Calu3 (cell line): Measurements from ENCODE around the gene CCDC180. TPM values are rescaled to one million over a fixed set of nuclear protein-coding genes. Genes with fewer than 3 reads are reported as not detected.

ENCODE experiments used
- BruUV-seq: library from RNA; stranded (reverse); fragments of 400-500 nt; replicated peaks from 2 replicates; lab custom pipeline; 2021; lab: Mats Ljungman, UMichigan
- CTCF ChIA-PET: fragments of 300-600 bp; sonication (Branson Sonifier 250); formaldehyde crosslinking; loops from one replicate; lab custom pipeline; 2022; ENCODE audit warnings: antibody characterized with exemption; lab: Charles Lee
- DNase-seq: peaks from one replicate; pipeline ENCODE4 v3.0.0; 2022
- H3K27ac Mint-ChIP-seq: one replicate; pipeline ENCODE4 v1.8.0; 2022; ENCODE audit warnings: mixed read lengths; ENCODE audit not compliant: unreplicated experiment
- H3K27me3 Mint-ChIP-seq: one replicate; pipeline ENCODE4 v1.8.0; 2022; ENCODE audit warnings: mixed read lengths; ENCODE audit not compliant: unreplicated experiment
- H3K36me3 Mint-ChIP-seq: one replicate; pipeline ENCODE4 v1.8.0; 2022; ENCODE audit warnings: mild to moderate bottlenecking, moderate library complexity, mixed read lengths; ENCODE audit not compliant: insufficient read depth, unreplicated experiment
- H3K4me1 Mint-ChIP-seq: one replicate; pipeline ENCODE4 v1.8.0; 2022; ENCODE audit warnings: mild to moderate bottlenecking, low read depth, mixed read lengths; ENCODE audit not compliant: unreplicated experiment
- H3K4me3 Mint-ChIP-seq: one replicate; pipeline ENCODE4 v1.8.0; 2022; ENCODE audit warnings: mild to moderate bottlenecking, low read depth, moderate library complexity, mixed read lengths; ENCODE audit not compliant: unreplicated experiment
- H3K9me3 Mint-ChIP-seq: one replicate; pipeline ENCODE4 v1.8.0; 2022; ENCODE audit warnings: low read depth, mixed read lengths; ENCODE audit not compliant: unreplicated experiment
- intact Hi-C: fragments of 100-400 bp; cut with micrococcal nuclease; formaldehyde crosslinking; loops from one replicate; pipeline ENCODE4 v1.10.0; 2022; ENCODE audit not compliant: unreplicated experiment
- total RNA-seq: library from RNA; stranded (reverse); gene quantifications from 2 replicates; pipeline ENCODE4 v1.2.3, GENCODE V29; 2022
- TF ChIP-seq, protein P1 (sequence below): fragments of 200-600 bp; IDR thresholded peaks from one replicate; pipeline ENCODE4 v1.8.0; 2022; ENCODE audit warnings: antibody characterized with exemption; ENCODE audit not compliant: unreplicated experiment

Gene CCDC180
- total RNA-seq, 1 experiment from 2014 or later, result 3.0 TPM

DNA sequence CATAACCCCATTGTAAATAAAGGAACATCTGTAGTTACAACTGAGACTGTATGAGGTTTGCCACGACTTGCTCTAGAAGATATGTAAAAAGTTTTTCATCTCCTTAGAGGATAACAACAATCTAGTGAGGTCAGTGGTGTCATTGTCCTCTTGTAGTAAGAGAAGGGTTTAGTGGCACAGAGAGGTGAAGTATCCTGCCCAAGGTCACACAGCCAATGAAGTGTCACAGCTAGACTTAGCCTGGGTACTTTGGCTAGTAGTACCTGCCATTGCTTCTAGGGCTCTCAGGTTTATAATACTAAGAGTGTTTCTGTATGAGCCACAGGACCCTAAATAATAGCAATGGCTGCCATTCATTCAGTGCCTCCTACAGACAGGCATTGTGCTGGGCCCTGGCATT is 13.8 kb downstream of the CCDC180 start:
- Mint-ChIP-seq H3K27me3 (no peaks in the 10 kb centered on the region), H3K36me3 (no peaks in the 10 kb centered on the region), H3K4me3 (no peak overlapping the region), H3K9me3 (no peaks in the 10 kb centered on the region), H3K4me1 (no peaks in the 10 kb centered on the region), H3K27ac (no peak overlapping the region)
- intact Hi-C loops, result no loop called here
- BruUV-seq, result no TSS peak
- TF ChIP-seq, protein P1, sequence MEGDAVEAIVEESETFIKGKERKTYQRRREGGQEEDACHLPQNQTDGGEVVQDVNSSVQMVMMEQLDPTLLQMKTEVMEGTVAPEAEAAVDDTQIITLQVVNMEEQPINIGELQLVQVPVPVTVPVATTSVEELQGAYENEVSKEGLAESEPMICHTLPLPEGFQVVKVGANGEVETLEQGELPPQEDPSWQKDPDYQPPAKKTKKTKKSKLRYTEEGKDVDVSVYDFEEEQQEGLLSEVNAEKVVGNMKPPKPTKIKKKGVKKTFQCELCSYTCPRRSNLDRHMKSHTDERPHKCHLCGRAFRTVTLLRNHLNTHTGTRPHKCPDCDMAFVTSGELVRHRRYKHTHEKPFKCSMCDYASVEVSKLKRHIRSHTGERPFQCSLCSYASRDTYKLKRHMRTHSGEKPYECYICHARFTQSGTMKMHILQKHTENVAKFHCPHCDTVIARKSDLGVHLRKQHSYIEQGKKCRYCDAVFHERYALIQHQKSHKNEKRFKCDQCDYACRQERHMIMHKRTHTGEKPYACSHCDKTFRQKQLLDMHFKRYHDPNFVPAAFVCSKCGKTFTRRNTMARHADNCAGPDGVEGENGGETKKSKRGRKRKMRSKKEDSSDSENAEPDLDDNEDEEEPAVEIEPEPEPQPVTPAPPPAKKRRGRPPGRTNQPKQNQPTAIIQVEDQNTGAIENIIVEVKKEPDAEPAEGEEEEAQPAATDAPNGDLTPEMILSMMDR, result no peak
- CTCF ChIA-PET, result no interaction called here
- no peak for DNase-seq

DNA sequence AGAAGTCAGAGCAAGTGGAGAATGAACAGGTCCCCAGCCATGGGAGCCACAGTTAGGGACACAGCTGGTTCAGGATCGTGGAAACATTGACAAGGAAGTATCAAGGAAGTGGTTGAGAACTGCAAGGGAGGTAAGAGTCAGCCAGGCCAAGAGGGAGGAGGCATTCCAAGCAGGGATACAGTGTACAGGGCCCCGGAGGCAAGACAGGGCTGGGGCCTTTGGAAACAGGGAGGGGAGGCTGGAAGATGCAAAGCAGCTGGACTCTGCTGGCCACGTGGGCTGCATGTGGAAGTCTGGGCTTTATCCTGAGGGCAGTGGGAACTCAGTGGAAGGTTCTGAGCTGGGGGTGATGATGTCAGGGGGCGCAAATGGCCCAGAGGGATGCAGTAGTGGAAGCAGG is 14.2 kb downstream of the CCDC180 start:
- H3K27me3 Mint-ChIP-seq, result no peaks in the 10 kb centered on the region
- no TSS peak for BruUV-seq
- CTCF ChIA-PET, result interaction anchor here (1.0 kb wide), 1 partner anchor 34 kb away, joined by 3 read pairs; no protein-coding TSS in a partner anchor
- H3K9me3 Mint-ChIP-seq, result no peaks in the 10 kb centered on the region
- H3K4me1 Mint-ChIP-seq, result no peaks in the 10 kb centered on the region
- DNase-seq, result no peak
- H3K36me3 Mint-ChIP-seq, result no peaks in the 10 kb centered on the region
- TF ChIP-seq, protein P1, result no peak
- no peak overlapping the region for H3K4me3 Mint-ChIP-seq
- intact Hi-C loops, result no loop called here
- H3K27ac Mint-ChIP-seq, result no peak overlapping the region

DNA sequence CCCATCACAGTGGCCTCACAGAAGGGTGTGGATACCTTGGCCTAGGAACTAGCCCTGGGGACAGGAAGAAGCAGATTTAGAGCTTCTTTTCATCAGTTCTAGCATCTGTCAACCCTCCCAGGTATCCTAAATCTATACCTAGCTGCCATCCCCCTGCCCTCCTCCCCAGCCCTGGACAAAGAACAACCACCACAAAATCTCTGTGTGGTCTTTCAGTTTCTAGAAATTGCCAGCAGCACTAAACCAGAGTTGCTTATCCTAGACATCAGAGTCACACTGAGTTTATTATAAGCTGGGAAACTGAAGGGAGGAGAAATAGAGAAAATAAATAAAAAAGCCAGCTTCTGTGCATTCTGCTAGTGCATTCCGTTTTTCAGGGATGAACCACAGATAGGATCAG is 14.6 kb downstream of the CCDC180 start:
- Mint-ChIP-seq H3K27me3 (no peaks in the 10 kb centered on the region), H3K9me3 (no peaks in the 10 kb centered on the region), H3K4me3 (no peak overlapping the region), H3K27ac (no peak overlapping the region), H3K4me1 (no peaks in the 10 kb centered on the region), H3K36me3 (no peaks in the 10 kb centered on the region)
- intact Hi-C loops, result no loop called here
- TF ChIP-seq, protein P1, result no peak
- DNase-seq, result no peak
- no TSS peak for BruUV-seq
- CTCF ChIA-PET, result interaction anchor here (1.0 kb wide), 1 partner anchor 34 kb away, joined by 3 read pairs; no protein-coding TSS in a partner anchor

DNA sequence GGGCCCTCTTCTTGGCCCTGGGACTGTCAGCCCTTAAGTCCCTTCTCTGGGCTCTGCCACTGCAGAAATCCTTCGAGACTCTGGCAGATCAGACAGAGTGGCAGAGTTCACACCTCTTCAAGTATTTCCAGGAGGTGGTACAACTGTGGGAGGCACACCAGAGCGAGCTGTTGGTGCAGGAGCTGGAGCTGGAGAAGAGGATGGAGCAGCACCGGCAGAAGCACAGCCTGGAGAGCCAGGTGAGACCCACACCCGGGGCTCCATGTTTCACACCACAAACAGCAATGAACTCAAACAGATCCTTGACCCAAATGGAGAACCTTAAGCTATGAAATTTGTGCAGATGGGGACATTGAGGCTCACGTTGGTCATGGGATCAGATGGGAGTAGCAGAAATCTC is 17.5 kb downstream of the CCDC180 start:
- no peaks in the 10 kb centered on the region for H3K27me3 Mint-ChIP-seq
- TF ChIP-seq, protein P1, result no peak
- intact Hi-C loops, result no loop called here
- no peak for DNase-seq
- H3K4me3 Mint-ChIP-seq, result no peak overlapping the region
- H3K36me3 Mint-ChIP-seq, result no peaks in the 10 kb centered on the region
- CTCF ChIA-PET, result no interaction called here
- BruUV-seq, result no TSS peak
- H3K27ac Mint-ChIP-seq, result no peak overlapping the region
- H3K4me1 Mint-ChIP-seq, result no peaks in the 10 kb centered on the region
- no peaks in the 10 kb centered on the region for H3K9me3 Mint-ChIP-seq
